ENCODE results near the gene PRPS1. TPM values are rescaled to one million over a fixed set of nuclear protein-coding genes. Genes with fewer than 3 reads are reported as not detected.
A peak's percentile ranks its signal among the peaks of the same experiment; 100 is the strongest.
"Not testable (repeated sequence)": the region's sequence is repeated elsewhere in the genome, so short reads cannot be mapped to it uniquely, and the experiment has no call there.

Gene PRPS1
- total RNA-seq, 1 donor from 2014 or later: 35.6 TPM

DNA sequence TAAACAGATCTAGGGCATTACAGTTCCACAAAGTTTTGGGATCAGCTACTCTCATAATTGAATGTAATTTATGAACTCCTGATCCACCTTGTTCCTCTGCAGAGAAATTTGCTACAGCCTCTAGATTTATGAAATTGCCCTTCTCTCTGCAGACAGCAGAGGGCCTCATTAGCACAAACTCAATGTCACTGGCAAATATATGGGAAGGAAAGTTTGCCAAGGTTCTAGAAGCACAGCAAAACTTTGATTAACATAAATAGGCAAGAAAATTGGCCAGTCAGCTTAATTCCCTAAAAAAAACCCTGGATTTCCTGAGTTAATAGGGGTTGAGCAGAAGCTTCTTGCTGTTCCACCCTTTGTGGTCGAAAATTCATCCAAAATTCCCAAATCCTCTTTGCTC, 31.5 kb downstream of the PRPS1 start:
- DNase-seq (ENCODE audit: low spot score, unreplicated experiment): no peak
- TF ChIP-seq, protein P1, sequence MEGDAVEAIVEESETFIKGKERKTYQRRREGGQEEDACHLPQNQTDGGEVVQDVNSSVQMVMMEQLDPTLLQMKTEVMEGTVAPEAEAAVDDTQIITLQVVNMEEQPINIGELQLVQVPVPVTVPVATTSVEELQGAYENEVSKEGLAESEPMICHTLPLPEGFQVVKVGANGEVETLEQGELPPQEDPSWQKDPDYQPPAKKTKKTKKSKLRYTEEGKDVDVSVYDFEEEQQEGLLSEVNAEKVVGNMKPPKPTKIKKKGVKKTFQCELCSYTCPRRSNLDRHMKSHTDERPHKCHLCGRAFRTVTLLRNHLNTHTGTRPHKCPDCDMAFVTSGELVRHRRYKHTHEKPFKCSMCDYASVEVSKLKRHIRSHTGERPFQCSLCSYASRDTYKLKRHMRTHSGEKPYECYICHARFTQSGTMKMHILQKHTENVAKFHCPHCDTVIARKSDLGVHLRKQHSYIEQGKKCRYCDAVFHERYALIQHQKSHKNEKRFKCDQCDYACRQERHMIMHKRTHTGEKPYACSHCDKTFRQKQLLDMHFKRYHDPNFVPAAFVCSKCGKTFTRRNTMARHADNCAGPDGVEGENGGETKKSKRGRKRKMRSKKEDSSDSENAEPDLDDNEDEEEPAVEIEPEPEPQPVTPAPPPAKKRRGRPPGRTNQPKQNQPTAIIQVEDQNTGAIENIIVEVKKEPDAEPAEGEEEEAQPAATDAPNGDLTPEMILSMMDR (IDR thresholded peaks at IDR 0.05; ENCODE audit: unreplicated experiment): peak; percentile 65
- Mint-ChIP-seq H3K36me3 (ENCODE audit: insufficient read depth) (peaks cover 2% of the 10 kb centered on the region), H3K4me3 (ENCODE audit: low read depth) (no peak overlapping the region), H3K4me1 (ENCODE audit: low read depth) (no peaks in the 10 kb centered on the region), H3K9me3 (ENCODE audit: low read depth) (peaks cover 7% of the 10 kb centered on the region), H3K27ac (no peak overlapping the region), H3K27me3 (peaks cover 11% of the 10 kb centered on the region)

DNA sequence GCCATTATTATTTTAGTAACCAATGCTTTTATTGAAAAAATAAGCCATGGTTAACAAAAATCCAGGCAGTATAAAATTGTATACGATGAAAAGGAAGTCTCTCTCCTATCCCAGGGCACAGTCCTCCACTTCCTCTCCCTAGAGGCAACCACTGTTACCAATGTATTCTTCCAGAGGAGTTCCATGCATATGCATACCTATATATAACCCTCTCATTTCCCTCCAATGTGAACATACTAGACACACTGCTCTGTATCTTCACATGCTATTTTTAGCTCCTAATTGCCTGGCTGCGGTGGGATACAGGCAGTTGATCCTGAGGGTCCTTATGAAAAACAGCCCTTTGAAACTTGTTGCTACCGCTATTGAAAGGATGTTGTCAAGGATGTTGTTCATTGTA, 33.8 kb downstream of the PRPS1 start:
- Mint-ChIP-seq H3K27me3 (peaks cover 8% of the 10 kb centered on the region), H3K4me3 (ENCODE audit: low read depth) (no peak overlapping the region), H3K36me3 (ENCODE audit: insufficient read depth) (no peaks in the 10 kb centered on the region), H3K27ac (no peak overlapping the region), H3K4me1 (ENCODE audit: low read depth) (no peaks in the 10 kb centered on the region), H3K9me3 (ENCODE audit: low read depth) (peaks cover 7% of the 10 kb centered on the region)
- TF ChIP-seq, protein P1 (IDR thresholded peaks at IDR 0.05; ENCODE audit: unreplicated experiment): no peak
- DNase-seq (ENCODE audit: low spot score, unreplicated experiment): no peak

- peaks cover 14% of the 10 kb centered on the region for H3K27me3 Mint-ChIP-seq
- no peaks in the 10 kb centered on the region for H3K4me1 Mint-ChIP-seq (ENCODE audit: low read depth)
- no peak overlapping the region for H3K4me3 Mint-ChIP-seq (ENCODE audit: low read depth)
- no peak for DNase-seq (ENCODE audit: low spot score, unreplicated experiment)
- H3K36me3 Mint-ChIP-seq (ENCODE audit: insufficient read depth): no peaks in the 10 kb centered on the region
- H3K27ac Mint-ChIP-seq: no peak overlapping the region
- TF ChIP-seq, protein P1 (IDR thresholded peaks at IDR 0.05; ENCODE audit: unreplicated experiment): no peak
- peaks cover 13% of the 10 kb centered on the region for H3K9me3 Mint-ChIP-seq (ENCODE audit: low read depth)
Observed at GRCh38 chrX:107662824-107663223, 34.5 kb downstream of the PRPS1 start.

DNA sequence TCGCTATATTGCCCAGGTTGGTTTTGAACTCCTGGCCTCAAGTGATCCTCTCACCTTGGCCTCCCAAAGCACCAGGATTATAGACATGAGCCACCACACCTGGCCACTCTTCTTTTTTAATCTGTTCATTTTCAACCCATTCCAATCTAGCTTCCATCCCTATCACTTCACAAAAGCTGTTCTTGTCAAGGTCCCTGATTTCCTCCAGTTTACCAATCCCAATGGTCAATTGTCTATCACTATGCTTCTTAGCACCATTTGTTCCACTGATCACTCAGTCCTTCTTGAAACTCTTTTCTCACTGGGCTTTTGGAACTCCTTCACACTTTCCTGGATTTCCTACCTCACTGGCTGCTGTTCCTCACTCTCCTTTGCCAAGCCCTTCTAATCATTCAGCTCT, 38.6 kb downstream of the PRPS1 start:
- Mint-ChIP-seq H3K27me3 (peaks cover 13% of the 10 kb centered on the region), H3K9me3 (ENCODE audit: low read depth) (peaks cover 15% of the 10 kb centered on the region), H3K36me3 (ENCODE audit: insufficient read depth) (no peaks in the 10 kb centered on the region), H3K4me3 (ENCODE audit: low read depth) (no peak overlapping the region), H3K4me1 (ENCODE audit: low read depth) (peaks cover 6% of the 10 kb centered on the region), H3K27ac (no peak overlapping the region)
- DNase-seq (ENCODE audit: low spot score, unreplicated experiment): no peak
- TF ChIP-seq, protein P1 (IDR thresholded peaks at IDR 0.05; ENCODE audit: unreplicated experiment): no peak

GRCh38 chrX:107667426-107667825, 39.1 kb downstream of the PRPS1 start:
- Mint-ChIP-seq H3K27ac (no peak overlapping the region), H3K27me3 (peaks cover 9% of the 10 kb centered on the region), H3K4me3 (ENCODE audit: low read depth) (no peak overlapping the region), H3K4me1 (ENCODE audit: low read depth) (peaks cover 6% of the 10 kb centered on the region), H3K9me3 (ENCODE audit: low read depth) (peaks cover 15% of the 10 kb centered on the region), H3K36me3 (ENCODE audit: insufficient read depth) (no peaks in the 10 kb centered on the region)
- DNase-seq (ENCODE audit: low spot score, unreplicated experiment): no peak
- TF ChIP-seq, protein P1 (IDR thresholded peaks at IDR 0.05; ENCODE audit: unreplicated experiment): no peak

DNA sequence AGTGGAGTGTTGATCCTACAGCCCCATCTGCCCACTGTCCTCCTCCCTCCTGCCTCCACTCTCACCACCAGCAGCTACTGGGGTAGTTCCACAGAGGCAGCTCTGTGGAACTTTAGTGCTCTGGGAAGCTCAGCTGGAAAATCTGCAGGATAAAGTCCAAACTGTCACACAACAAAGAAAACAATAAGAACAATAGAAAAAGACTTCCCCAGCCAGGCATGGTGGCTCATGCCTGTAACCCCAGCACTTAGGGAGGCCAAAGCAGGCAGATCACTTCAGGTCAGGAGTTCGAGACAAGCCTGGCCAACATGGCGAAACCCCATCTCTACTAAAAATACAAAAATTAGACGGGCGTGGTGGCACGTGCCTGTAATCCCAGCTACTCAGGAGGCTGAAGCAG, 40.4 kb downstream of the PRPS1 start:
- H3K4me3 Mint-ChIP-seq (ENCODE audit: low read depth); H3K4me1 Mint-ChIP-seq (ENCODE audit: low read depth); H3K27ac Mint-ChIP-seq; H3K27me3 Mint-ChIP-seq; H3K36me3 Mint-ChIP-seq (ENCODE audit: insufficient read depth); DNase-seq (ENCODE audit: low spot score, unreplicated experiment): not testable (repeated sequence)
- peaks cover 15% of the 10 kb centered on the region for H3K9me3 Mint-ChIP-seq (ENCODE audit: low read depth)
